Activated naive CD4-positive, alpha-beta T cell treated with anti-CD3 and anti-CD28 coated beads, Interleukin-2, amount 10 ng/mL, durations not matched to agents 5 hours and 36 hours (primary cell): ENCODE data around the gene ACTL6B. TPM values are rescaled to one million over a fixed set of nuclear protein-coding genes. Genes with fewer than 3 reads are reported as not detected.

Experiments
- total RNA-seq, 2 experiments: library from RNA; stranded (reverse); gene quantifications; one replicate each; pipeline ENCODE4 v1.2.3, GENCODE V29; 2021

Gene ACTL6B
- not detected for total RNA-seq

GRCh38 chr7:100655908-100656674 is at the start of gene ACTL6B:
Gene ACTL6B, minus strand, starts transcription at chr7:100656448. Its CDS starts 94 bp downstream, at chr7:100656354.

DNA sequence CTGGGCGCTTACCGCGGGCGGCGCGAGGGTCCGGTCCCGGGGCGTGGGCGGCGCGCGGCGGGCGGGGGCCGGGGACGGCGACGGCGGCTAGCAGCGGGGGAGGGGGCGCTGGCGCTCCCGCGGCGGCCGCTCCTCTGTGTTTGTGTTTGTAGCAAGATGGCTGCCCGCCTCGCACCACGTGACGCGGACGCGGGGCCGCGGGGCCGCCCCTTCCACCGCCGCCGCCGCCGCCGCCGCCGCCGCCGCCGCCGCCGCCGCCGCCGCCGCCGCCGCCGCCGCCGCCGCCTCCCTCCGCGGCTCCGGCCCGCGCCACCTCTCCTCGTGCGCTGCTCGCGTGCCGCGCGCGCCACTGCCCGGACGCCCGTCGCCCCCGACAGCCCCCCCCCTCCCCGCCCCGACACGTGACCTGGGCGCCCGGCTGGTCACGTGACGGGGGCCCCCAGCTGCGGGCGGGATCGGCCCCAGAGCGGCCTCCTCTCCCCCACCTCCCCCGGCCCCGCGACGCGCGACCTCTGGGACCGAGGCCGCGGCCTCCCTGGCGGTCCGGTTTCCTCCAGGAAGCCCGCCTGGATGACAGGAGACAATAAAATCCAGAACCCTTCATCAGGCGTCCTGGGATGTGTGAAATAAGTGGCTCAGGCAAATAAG is 38.0 kb upstream of the ACTL6B start, which contains the start of gene GIGYF1:
GIGYF1 (minus strand) TSS at position 153 of the 648 bp plus-strand sequence. CDS start 6,012 bp downstream, outside the sequence.

GRCh38 chr7:100673302-100673941 is 17.2 kb upstream of the ACTL6B start, which contains the start of gene GNB2:
Gene GNB2, plus strand, starts transcription at chr7:100673740. Its CDS starts 2,526 bp downstream, at chr7:100676266.

GRCh38 chr7:100641463-100641859 is 14.8 kb downstream of the ACTL6B start, which contains the start of gene TFR2:
Gene TFR2, minus strand, starts transcription at chr7:100641552. Its CDS starts 43 bp downstream, at chr7:100641509.

DNA sequence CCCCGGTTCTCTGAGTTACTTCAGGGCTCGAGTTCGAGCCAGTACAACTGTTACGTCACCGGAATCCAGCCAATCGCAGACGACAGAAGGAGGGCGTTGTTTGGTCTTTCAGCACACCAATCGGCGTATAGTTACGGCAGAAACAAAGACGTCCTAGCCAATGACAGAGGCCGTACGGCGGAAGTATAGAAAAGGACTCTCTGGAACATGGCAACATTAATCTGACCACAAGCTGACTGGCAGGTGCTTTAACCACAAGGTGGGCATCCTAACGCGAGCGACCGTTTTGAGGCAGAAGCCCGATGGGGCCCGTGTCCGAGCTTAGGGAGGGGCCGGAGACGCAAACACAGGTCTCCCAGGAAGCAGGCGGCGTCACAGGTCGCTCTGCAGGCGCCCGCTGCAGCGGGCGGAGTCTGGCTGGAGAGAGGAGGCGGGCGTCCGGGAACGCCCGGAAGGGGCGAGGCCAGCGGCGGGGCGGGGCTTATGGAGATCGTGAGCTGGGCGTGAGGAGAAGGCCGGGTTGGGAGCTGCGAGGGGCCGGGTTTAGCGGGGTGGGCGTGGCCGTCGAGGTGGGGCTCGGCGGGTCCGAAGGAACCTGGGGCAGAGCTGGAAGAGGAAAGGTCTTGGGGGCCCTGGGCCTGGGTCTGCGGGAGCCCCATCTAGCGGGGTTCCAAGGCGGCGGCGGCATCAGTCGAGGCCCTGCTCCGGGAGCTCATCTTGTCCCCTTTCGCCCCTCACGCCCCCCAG is 44.1 kb downstream of the ACTL6B start, which contains the start of gene MOSPD3:
MOSPD3 (plus strand) TSS at position 558 of the 747 bp plus-strand sequence. CDS start 252 bp downstream, outside the sequence.

Other genes with a start within 250 kb of the ACTL6B start
- gene ZCWPW1, start 227.7 kb downstream of the ACTL6B start, total RNA-seq = 1 to 10 TPM; 2.8 to 3.6 TPM
- 10 to 100 TPM; 44.3 to 44.5 TPM for gene MEPCE, start 226.6 kb downstream of the ACTL6B start, total RNA-seq
- 10 to 100 TPM; 70.7 to 79.2 TPM for gene PPP1R35, start 220.0 kb downstream of the ACTL6B start, total RNA-seq
- 1 to 10 TPM; 2.3 to 3.9 TPM for gene SPACDR, start 192.2 kb downstream of the ACTL6B start, total RNA-seq
- 100 to 1,000 TPM; 117 TPM for gene TSC22D4, start 177.2 kb downstream of the ACTL6B start, total RNA-seq
- under 1 TPM; 0.19 to 0.20 TPM for gene NYAP1, start 172.5 kb downstream of the ACTL6B start, total RNA-seq
- gene AGFG2, start 117.2 kb downstream of the ACTL6B start, total RNA-seq = 10 to 100 TPM; 28.8 to 32.7 TPM
- gene SAP25, start 82.5 kb downstream of the ACTL6B start, total RNA-seq = 10 to 100 TPM; 37.0 to 41.5 TPM
- 100 to 1,000 TPM; 233 to 238 TPM for gene LRCH4, start 70.3 kb downstream of the ACTL6B start, total RNA-seq
- gene FBXO24, start 70.1 kb downstream of the ACTL6B start, total RNA-seq = 1 to 10 TPM in 1 of 2 experiments, under 1 TPM in 1; 0.86 to 1.5 TPM
- 10 to 100 TPM; 16.6 to 17.4 TPM for gene PCOLCE, start 54.1 kb downstream of the ACTL6B start, total RNA-seq
- 10 to 100 TPM; 60.7 to 60.8 TPM for gene MOSPD3, start 43.9 kb downstream of the ACTL6B start, total RNA-seq
- 1 to 10 TPM; 9.4 to 10.0 TPM for gene TFR2, start 14.9 kb downstream of the ACTL6B start, total RNA-seq
- gene GNB2, start 17.3 kb upstream of the ACTL6B start, total RNA-seq = 100 to 1,000 TPM; 203 to 206 TPM
- 10 to 100 TPM; 54.3 to 57.3 TPM for gene GIGYF1, start 37.8 kb upstream of the ACTL6B start, total RNA-seq
- 10 to 100 TPM; 29.3 to 31.9 TPM for gene POP7, start 49.7 kb upstream of the ACTL6B start, total RNA-seq
- gene EPO, start 64.0 kb upstream of the ACTL6B start, total RNA-seq = under 1 TPM in 1 of 2 experiments, not detected in 1; 0.15 TPM
- gene ZAN, start 77.1 kb upstream of the ACTL6B start, total RNA-seq = not detected
- gene EPHB4, start 171.1 kb upstream of the ACTL6B start, total RNA-seq = 1 to 10 TPM; 1.1 to 1.2 TPM
- gene SLC12A9, start 196.3 kb upstream of the ACTL6B start, total RNA-seq = 10 to 100 TPM; 45.4 to 45.5 TPM
- gene TRIP6, start 210.9 kb upstream of the ACTL6B start, total RNA-seq = 10 to 100 TPM; 20.5 to 21.3 TPM
- 100 to 1,000 TPM; 186 to 208 TPM for gene SRRT, start 218.7 kb upstream of the ACTL6B start, total RNA-seq
- gene UFSP1, start 233.3 kb upstream of the ACTL6B start, total RNA-seq = 1 to 10 TPM; 4.9 to 5.2 TPM
- not detected for gene ACHE, start 239.4 kb upstream of the ACTL6B start, total RNA-seq